Thoracic aorta (tissue), 2 donors: ENCODE data around the gene SCCPDH. TPM values are rescaled to one million over a fixed set of nuclear protein-coding genes. Genes with fewer than 3 reads are reported as not detected.

Experiments
- ATAC-seq: fragments of 150-250 bp; one replicate; pipeline ENCODE4 v1.8.0; 2017; ENCODE audit warnings: low read depth; ENCODE audit not compliant: insufficient number of reproducible peaks, low FRiP score
- DNase-seq: peaks from one replicate; pipeline ENCODE4 v3.0.0-alpha.2; 2020; ENCODE audit warnings: low spot score
- H3K27ac ChIP-seq, 2 donors: fragments of 200-600 bp; sonication (generic); 1 replicate in 1 of 2; 2 replicates in 1 of 2; pipeline ENCODE4 v1.5.1; 2016; ENCODE audit warnings: mild to moderate bottlenecking in 2 of 2, moderate library complexity in 2 of 2
- H3K27me3 ChIP-seq: fragments of 200-600 bp; sonication (generic); replicated peaks from 2 replicates; pipeline ENCODE4 v1.6.0; 2016; ENCODE audit warnings: mild to moderate bottlenecking; ENCODE audit not compliant: insufficient read depth
- H3K36me3 ChIP-seq: fragments of 200-600 bp; sonication (generic); one replicate; pipeline ENCODE4 v1.5.1; 2016
- H3K4me1 ChIP-seq, 2 donors: fragments of 200-600 bp; sonication (generic); 1 replicate in 1 of 2; 2 replicates in 1 of 2; pipeline versions ENCODE4 v1.5.1 to v1.6.0; 2016; ENCODE audit warnings: low read depth in 2 of 2, mild to moderate bottlenecking in 1 of 2; ENCODE audit not compliant: control insufficient read depth in 1 of 2
- H3K4me3 ChIP-seq: fragments of 200-600 bp; sonication (generic); 2 replicates; pipeline ENCODE4 v1.5.1; 2016; ENCODE audit warnings: mild to moderate bottlenecking
- H3K9me3 ChIP-seq: fragments of 200-600 bp; sonication (generic); 2 replicates; pipeline ENCODE4 v1.5.1; 2016
- total RNA-seq, 2 donors: library from RNA; depleted of rRNA; stranded (reverse); fragments of >200 nt; gene quantifications; one replicate each; pipeline versions ENCODE4 v1.1.0 to v1.2.3, GENCODE V29; 2016
- TF ChIP-seq, protein P1 (sequence below): fragments of 200-600 bp; sonication (generic); IDR thresholded peaks from one replicate; pipeline ENCODE4 v1.5.1; 2019; ENCODE audit warnings: antibody characterized with exemption

SCCPDH gene
- total RNA-seq, 2 donors from 2014 or later: 12.8 to 14.4 TPM

DNA sequence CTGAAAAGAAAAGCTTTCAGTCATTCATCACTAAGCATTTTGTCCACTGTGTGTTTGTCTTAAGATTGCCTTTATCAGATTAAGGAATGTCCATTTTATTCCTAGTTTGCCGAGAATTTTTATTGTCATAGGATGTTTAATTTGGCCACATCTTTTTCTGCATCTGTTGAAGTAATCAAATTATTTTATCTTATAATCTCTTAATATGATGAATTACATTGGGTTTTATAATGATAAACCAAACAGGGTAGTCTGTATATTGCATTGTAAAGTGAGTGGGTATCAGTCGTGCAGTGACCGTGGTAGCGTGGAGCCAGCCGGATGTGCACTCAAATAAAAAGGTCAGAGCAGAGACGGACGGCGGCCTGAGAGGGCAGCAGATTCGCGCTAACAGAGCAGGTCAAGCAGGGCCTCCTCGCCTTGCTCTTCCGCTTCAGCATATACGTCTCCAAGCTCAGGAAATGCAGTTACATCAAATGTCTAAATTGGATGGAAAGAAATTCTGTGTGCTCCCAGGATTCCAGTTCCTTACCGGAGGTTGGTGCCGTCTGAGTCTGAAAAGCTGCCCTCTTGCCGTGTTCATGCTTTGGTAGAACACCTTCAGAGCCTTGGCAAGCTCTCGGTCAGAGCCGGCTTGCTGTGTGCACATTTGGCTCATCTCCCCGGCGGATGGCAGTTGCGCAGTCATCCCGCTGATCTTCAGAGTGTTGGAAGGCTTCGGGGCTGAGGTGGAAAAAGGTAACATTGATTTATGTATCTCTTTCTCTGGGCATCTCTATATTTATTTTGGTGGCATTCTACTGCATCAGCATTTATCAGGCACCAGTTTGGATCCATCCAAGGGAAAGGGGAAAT lies 51.5 kb downstream of the SCCPDH start:
- H3K27me3 ChIP-seq: no peaks in the 10 kb centered on the region
- no peak overlapping the region for H3K27ac ChIP-seq
- ATAC-seq (no peak), DNase-seq (no peak)
- H3K4me1 ChIP-seq: no peaks in the 10 kb centered on the region
- H3K9me3 ChIP-seq: no peaks in the 10 kb centered on the region
- H3K36me3 ChIP-seq: peaks cover 8% of the 10 kb centered on the region
- TF ChIP-seq, protein P1, sequence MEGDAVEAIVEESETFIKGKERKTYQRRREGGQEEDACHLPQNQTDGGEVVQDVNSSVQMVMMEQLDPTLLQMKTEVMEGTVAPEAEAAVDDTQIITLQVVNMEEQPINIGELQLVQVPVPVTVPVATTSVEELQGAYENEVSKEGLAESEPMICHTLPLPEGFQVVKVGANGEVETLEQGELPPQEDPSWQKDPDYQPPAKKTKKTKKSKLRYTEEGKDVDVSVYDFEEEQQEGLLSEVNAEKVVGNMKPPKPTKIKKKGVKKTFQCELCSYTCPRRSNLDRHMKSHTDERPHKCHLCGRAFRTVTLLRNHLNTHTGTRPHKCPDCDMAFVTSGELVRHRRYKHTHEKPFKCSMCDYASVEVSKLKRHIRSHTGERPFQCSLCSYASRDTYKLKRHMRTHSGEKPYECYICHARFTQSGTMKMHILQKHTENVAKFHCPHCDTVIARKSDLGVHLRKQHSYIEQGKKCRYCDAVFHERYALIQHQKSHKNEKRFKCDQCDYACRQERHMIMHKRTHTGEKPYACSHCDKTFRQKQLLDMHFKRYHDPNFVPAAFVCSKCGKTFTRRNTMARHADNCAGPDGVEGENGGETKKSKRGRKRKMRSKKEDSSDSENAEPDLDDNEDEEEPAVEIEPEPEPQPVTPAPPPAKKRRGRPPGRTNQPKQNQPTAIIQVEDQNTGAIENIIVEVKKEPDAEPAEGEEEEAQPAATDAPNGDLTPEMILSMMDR: no peak
- no peak overlapping the region for H3K4me3 ChIP-seq

DNA sequence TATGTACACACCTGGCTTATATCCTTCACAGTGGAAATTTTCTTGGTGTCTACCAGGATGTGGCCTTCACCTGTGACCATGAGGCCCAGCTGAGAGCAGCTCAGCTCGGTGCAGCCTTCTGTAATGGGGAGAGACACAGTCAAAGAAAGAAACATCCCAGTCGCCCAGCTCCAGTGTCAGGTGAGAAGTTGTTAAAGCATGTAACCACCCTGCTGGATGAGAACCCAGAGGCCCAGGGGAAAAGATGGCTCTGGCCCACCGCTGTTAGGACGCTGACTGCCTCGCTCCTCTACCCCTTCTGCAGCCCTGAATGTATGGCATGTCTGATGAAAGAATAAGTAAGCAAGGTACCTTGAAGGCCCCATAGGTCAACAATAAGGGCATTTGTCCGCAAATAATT lies 52.7 kb downstream of the SCCPDH start:
- H3K27me3 ChIP-seq: no peaks in the 10 kb centered on the region
- H3K4me3 ChIP-seq: no peak overlapping the region
- TF ChIP-seq, protein P1: no peak
- no peak for ATAC-seq
- H3K4me1 ChIP-seq: no peaks in the 10 kb centered on the region
- peaks cover 8% of the 10 kb centered on the region for H3K36me3 ChIP-seq
- no peaks in the 10 kb centered on the region for H3K9me3 ChIP-seq
- H3K27ac ChIP-seq: no peak overlapping the region
- DNase-seq: no peak

DNA sequence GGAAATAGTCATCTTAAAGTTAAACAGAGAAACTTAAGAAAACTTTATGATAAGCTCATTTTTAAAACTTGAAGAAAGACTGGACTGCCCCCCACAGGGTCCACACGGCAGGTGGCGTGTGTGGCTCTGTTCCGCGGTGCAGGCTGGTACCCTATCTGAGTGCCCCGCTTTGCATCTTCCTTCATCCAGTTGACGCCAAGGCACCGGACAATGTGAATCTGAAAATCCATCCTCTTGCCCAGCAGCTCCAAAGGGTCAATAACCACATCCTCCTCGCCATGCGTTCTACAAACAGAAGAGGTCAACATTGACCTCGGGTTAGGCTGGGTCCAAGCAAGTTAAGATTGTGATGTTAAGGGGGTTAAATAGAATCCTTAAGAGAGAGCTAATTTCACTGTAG lies 54.5 kb downstream of the SCCPDH start:
- TF ChIP-seq, protein P1: no peak
- Histone ChIP-seq H3K9me3 (no peaks in the 10 kb centered on the region), H3K4me3 (no peak overlapping the region), H3K36me3 (peaks cover 8% of the 10 kb centered on the region), H3K27ac (no peak overlapping the region), H3K27me3 (no peaks in the 10 kb centered on the region), H3K4me1 (no peaks in the 10 kb centered on the region)
- ATAC-seq: no peak
- DNase-seq: no peak

DNA sequence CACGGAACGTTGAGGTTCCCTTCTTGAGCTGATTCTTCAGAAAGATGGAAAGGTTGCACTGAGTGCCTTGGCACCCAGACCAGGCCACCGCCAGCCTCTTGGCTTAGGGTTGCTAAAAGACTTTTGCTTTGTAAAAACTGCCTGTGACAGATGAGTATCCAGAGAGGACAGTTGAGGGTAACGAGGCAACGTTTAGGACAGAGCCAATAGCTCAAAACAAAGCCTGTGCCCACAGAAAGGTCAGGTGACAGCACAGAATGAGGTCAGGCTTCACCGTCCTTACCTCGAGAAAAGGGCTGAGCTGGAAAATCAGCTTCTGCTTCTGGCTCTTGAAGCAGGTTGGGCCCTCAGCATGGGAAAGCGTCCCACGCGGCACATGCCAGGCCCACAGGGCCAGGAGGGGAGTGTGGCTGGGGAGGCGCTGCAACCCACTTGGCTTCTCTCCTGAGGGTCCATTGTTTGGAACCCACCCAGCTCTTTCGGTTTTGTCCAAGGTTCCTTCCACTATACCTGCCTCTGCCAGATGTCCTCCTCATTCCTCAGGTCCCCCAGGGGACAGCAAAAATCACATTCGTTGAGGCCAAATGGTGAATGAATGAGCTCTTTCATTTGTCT lies 55.5 kb downstream of the SCCPDH start:
- H3K4me1 ChIP-seq: no peaks in the 10 kb centered on the region
- no peak overlapping the region for H3K27ac ChIP-seq
- H3K27me3 ChIP-seq: no peaks in the 10 kb centered on the region
- no peaks in the 10 kb centered on the region for H3K9me3 ChIP-seq
- no peak for ATAC-seq
- H3K36me3 ChIP-seq: peaks cover 8% of the 10 kb centered on the region
- no peak for DNase-seq
- H3K4me3 ChIP-seq: no peak overlapping the region
- TF ChIP-seq, protein P1: no peak

DNA sequence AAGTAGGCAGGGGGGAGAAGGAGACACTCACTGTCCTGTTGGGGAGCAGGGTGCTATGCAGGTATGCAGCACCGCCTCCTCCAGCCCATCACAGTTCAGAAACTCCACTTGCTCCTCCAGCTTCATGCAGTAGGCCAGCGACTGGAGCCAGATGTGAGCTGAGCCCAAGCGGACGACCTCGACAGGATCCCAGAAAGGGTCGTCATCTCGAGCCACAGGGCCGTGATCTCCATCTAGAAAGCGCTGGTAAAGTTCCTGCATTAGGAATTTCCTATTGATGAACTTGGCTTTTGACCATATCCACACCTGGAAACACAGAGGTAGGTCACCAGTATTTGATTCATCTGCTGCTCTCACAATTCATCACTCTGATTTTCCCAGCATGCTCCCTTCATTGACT lies 56.1 kb downstream of the SCCPDH start:
- Histone ChIP-seq H3K27ac (no peak overlapping the region), H3K9me3 (no peaks in the 10 kb centered on the region), H3K36me3 (peaks cover 8% of the 10 kb centered on the region), H3K4me3 (no peak overlapping the region), H3K4me1 (no peaks in the 10 kb centered on the region), H3K27me3 (no peaks in the 10 kb centered on the region)
- ATAC-seq (no peak), DNase-seq (no peak)
- TF ChIP-seq, protein P1: no peak
